ENCODE results near the gene B4GALT7.

B4GALT7 gene

GRCh38 chr5:177590406-177590805 is 9.5 kb upstream of the B4GALT7 start:
- H3K9me3 ChIP-seq (ENCODE audit: insufficient read depth, low read length) = no peaks in the 10 kb centered on the region
- no peaks in the 10 kb centered on the region for H3K9me2 ChIP-seq (replicated peaks; ENCODE audit: insufficient read depth, low read length)
- no peak overlapping the region for H3K4me3 ChIP-seq (ENCODE audit: insufficient read depth, low read length, poor library complexity, severe bottlenecking)
- H3K27me3 ChIP-seq (ENCODE audit: low read length) = no peaks in the 10 kb centered on the region
- H3K79me2 ChIP-seq (ENCODE audit: insufficient read depth, low read length) = peaks cover 12% of the 10 kb centered on the region
- H4K20me1 ChIP-seq (ENCODE audit: low read depth, low read length) = no peaks in the 10 kb centered on the region
- peaks cover 13% of the 10 kb centered on the region for H3K36me3 ChIP-seq (ENCODE audit: low read length)
- no peak overlapping the region for H3K9ac ChIP-seq (ENCODE audit: low read length)
- no peak overlapping the region for H3K27ac ChIP-seq (ENCODE audit: low read depth, low read length)
- H3K4me2 ChIP-seq (ENCODE audit: low read depth, low read length, poor library complexity, severe bottlenecking) = no peak overlapping the region
- TF ChIP-seq EZH2phosphoT487 (conservative IDR thresholded peaks at IDR 0.05; ENCODE audit: low read length) = no peak
- no peak for TF ChIP-seq CTCF (IDR thresholded peaks at IDR 0.05; ENCODE audit: insufficient read depth, low read length, poor library complexity, severe bottlenecking)
- H3F3A ChIP-seq (ENCODE audit: insufficient read depth) = 0 out of 2 replicates have a peak, but pooled peaks cover 4% of the 10 kb centered on the region
- no peak overlapping the region for H2AFZ ChIP-seq (ENCODE audit: low read depth, low read length, severe bottlenecking)

DNA sequence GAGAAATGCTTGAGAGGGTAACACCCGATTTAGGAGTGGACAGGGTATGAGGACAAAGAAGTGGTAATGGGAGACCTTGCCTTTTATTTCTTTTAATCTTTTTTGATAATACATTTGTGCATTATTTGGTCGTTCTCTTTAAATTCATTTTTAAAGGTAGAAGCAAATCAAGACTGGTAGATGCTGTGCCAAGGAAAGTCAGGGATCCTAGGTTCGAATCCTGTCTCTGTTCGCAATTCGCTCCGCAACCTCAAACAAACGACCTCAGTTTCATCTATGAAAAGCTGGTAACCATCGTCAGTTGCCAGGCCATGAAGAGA is 8.3 kb upstream of the B4GALT7 start:
- H3K9ac ChIP-seq (ENCODE audit: low read length) = peak overlapping the region; percentile 96; the same call in 1 of the 2 replicates
- H3K27ac ChIP-seq (ENCODE audit: low read depth, low read length) = no peak overlapping the region
- H3K9me2 ChIP-seq (replicated peaks; ENCODE audit: insufficient read depth, low read length) = no peaks in the 10 kb centered on the region
- no peaks in the 10 kb centered on the region for H3K27me3 ChIP-seq (ENCODE audit: low read length)
- TF ChIP-seq EZH2phosphoT487 (conservative IDR thresholded peaks at IDR 0.05; ENCODE audit: low read length) = no peak
- no peak for TF ChIP-seq CTCF (IDR thresholded peaks at IDR 0.05; ENCODE audit: insufficient read depth, low read length, poor library complexity, severe bottlenecking)
- H3K9me3 ChIP-seq (ENCODE audit: insufficient read depth, low read length) = no peaks in the 10 kb centered on the region
- H2AFZ ChIP-seq (ENCODE audit: low read depth, low read length, severe bottlenecking) = peak overlapping the region; percentile 84
- peak overlapping the region; percentile 96 for H3K4me3 ChIP-seq (ENCODE audit: insufficient read depth, low read length, poor library complexity, severe bottlenecking)
- peak overlapping the region; percentile 57 for H3K4me2 ChIP-seq (ENCODE audit: low read depth, low read length, poor library complexity, severe bottlenecking)
- H3K79me2 ChIP-seq (ENCODE audit: insufficient read depth, low read length) = peaks cover 12% of the 10 kb centered on the region
- H3K36me3 ChIP-seq (ENCODE audit: low read length) = peaks cover 13% of the 10 kb centered on the region
- no peaks in the 10 kb centered on the region for H4K20me1 ChIP-seq (ENCODE audit: low read depth, low read length)
- 0 out of 2 replicates have a peak, but pooled peaks cover 4% of the 10 kb centered on the region for H3F3A ChIP-seq (ENCODE audit: insufficient read depth)

- no peak for TF ChIP-seq EZH2phosphoT487 (conservative IDR thresholded peaks at IDR 0.05; ENCODE audit: low read length)
- TF ChIP-seq CTCF (IDR thresholded peaks at IDR 0.05; ENCODE audit: insufficient read depth, low read length, poor library complexity, severe bottlenecking) = no peak
- no peaks in the 10 kb centered on the region for H3K27me3 ChIP-seq (ENCODE audit: low read length)
- H3K36me3 ChIP-seq (ENCODE audit: low read length) = peaks cover 13% of the 10 kb centered on the region
- H3K9me3 ChIP-seq (ENCODE audit: insufficient read depth, low read length) = no peaks in the 10 kb centered on the region
- H3K9me2 ChIP-seq (replicated peaks; ENCODE audit: insufficient read depth, low read length) = no peaks in the 10 kb centered on the region
- H3K79me2 ChIP-seq (ENCODE audit: insufficient read depth, low read length) = peaks cover 12% of the 10 kb centered on the region
- H2AFZ ChIP-seq (ENCODE audit: low read depth, low read length, severe bottlenecking) = peak within 1 kb of the TSS; percentile 84
- H4K20me1 ChIP-seq (ENCODE audit: low read depth, low read length) = no peaks in the 10 kb centered on the region
- peak within 1 kb of the TSS; percentile 96 for H3K9ac ChIP-seq (ENCODE audit: low read length)
- H3K4me3 ChIP-seq (ENCODE audit: insufficient read depth, low read length, poor library complexity, severe bottlenecking) = peak within 1 kb of the TSS; percentile 96
- 0 out of 2 replicates have a peak, but pooled peaks cover 4% of the 10 kb centered on the region for H3F3A ChIP-seq (ENCODE audit: insufficient read depth)
- peak within 1 kb of the TSS; percentile 60 for H3K4me2 ChIP-seq (ENCODE audit: low read depth, low read length, poor library complexity, severe bottlenecking)
- H3K27ac ChIP-seq (ENCODE audit: low read depth, low read length) = peak within 1 kb of the TSS; percentile 66
Observed at GRCh38 chr5:177592010-177592834, 7.7 kb upstream of the B4GALT7 start, which contains the start of gene TMED9. TSS of gene TMED9 (plus strand) at chr5:177592203. CDS start at chr5:177592215, 12 bp downstream.
